Activated T-cell treated with anti-CD3 and anti-CD28 coated beads for 1 hour (primary cell): ENCODE measurements around the gene CACNA1I.
"Not testable (repeated sequence)": the region's sequence is repeated elsewhere in the genome, so short reads cannot be mapped to it uniquely, and the experiment has no call there.

ENCODE experiments used
- DNase-seq: peaks from one replicate; pipeline ENCODE4 v3.0.0-alpha.2; 2020; ENCODE audit warnings: low read depth

The CACNA1I gene

DNA sequence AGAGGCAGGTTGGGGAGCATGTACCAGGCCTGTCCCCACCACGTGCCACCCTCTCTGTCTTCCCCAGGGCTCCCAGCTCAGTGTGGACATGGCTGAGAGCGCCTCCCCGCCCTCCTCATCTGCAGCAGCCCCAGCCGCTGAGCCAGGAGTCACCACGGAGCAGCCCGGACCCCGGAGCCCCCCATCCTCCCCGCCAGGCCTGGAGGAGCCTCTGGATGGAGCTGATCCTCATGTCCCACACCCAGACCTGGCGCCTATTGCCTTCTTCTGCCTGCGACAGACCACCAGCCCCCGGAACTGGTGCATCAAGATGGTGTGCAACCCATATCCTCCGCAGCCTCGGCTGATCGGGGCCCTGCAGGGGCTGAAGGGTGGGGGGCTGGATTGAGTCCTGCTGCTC lies at the start of gene CACNA1I:
Gene CACNA1I (plus strand): TSS at position 89 of the 400 bp plus-strand sequence. CDS start 0 bp downstream, at position 89.
- no peak for DNase-seq

DNA sequence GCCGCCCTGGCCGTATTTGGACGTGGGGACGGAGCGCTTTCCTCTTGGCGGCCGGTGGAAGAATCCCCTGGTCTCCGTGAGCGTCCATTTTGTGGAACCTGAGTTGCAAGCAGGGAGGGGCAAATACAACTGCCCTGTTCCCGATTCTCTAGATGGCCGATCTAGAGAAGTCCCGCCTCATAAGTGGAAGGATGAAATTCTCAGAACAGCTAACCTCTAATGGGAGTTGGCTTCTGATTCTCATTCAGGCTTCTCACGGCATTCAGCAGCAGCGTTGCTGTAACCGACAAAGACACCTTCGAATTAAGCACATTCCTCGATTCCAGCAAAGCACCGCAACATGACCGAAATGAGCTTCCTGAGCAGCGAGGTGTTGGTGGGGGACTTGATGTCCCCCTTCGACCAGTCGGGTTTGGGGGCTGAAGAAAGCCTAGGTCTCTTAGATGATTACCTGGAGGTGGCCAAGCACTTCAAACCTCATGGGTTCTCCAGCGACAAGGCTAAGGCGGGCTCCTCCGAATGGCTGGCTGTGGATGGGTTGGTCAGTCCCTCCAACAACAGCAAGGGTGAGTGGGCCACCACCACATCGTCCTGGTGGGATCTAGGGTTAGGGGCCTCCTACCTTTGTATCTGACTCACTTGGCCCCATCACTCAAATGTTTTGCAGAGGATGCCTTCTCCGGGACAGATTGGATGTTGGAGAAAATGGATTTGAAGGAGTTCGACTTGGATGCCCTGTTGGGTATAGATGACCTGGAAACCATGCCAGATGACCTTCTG lies 49.3 kb upstream of the CACNA1I start:
- not testable (repeated sequence) for DNase-seq

DNA sequence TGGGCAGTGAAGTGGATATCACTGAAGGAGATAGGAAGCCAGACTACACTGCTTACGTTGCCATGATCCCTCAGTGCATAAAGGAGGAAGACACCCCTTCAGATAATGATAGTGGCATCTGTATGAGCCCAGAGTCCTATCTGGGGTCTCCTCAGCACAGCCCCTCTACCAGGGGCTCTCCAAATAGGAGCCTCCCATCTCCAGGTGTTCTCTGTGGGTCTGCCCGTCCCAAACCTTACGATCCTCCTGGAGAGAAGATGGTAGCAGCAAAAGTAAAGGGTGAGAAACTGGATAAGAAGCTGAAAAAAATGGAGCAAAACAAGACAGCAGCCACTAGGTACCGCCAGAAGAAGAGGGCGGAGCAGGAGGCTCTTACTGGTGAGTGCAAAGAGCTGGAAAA lies 48.5 kb upstream of the CACNA1I start:
- DNase-seq = not testable (repeated sequence)

DNA sequence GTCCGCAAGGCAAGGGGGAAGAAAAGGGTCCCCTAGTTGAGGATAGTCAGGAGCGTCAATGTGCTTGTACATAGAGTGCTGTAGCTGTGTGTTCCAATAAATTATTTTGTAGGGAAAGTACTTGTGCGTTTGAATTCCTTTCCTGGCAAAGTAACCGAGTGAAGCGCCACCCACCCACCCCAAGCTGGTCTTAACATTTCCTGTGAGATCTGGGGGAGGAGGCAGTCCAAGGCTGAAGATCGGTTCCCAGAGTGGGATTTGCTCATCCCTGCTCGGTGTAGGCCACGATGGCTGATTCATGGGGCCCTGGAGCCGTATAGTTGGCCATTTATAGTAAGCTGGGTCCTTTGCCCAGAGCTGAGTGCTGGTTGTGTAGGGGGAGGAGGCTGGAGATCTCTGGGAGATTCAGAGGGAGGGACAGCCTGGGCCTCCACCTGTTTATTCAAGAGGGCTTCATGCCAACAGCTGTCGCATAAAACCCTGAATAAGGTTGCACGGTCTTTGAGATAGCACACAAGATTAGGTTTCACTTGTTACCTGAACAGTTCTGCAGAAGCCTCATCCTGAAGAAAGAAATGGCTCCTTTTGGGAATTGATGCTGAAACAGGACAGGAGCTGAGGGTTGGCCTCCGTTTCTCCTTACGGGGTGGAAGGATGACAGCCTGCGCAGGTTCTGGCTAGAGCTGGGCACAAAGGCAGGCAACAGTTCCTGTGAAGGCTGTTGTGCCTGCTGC lies 47.8 kb upstream of the CACNA1I start:
- DNase-seq = no peak

DNA sequence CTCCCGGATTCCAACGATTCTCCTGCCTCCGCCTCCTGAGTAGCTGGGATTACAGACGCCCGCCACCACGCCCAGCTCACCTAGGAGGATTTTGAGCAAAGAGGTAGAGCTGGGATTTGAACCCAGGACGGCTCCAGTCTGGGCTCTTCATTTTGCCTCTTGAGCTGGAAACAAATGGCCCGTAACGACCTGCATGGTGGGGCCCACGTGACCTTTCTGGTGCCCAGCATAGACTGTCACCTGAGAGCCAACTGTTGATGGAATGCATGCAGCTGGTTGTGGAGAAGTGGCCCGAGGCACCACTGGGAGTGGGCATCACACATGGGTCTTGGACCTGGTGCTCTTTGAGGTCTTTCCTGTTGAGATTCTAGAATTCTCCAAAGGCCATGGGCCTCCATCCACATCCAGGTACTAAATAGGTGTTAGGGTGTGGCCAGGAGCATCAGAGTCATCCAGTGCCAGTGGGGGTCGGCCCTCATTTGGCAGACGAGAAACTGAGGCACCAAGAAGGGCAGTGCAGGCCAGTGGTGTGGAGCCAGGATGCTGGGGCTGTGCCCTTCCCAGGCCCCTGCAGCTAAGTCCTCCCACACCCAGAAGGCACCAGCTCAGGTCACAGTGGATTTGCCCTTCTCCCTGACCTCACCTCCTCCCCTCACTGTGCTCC lies 46.3 kb upstream of the CACNA1I start:
- DNase-seq = no peak

DNA sequence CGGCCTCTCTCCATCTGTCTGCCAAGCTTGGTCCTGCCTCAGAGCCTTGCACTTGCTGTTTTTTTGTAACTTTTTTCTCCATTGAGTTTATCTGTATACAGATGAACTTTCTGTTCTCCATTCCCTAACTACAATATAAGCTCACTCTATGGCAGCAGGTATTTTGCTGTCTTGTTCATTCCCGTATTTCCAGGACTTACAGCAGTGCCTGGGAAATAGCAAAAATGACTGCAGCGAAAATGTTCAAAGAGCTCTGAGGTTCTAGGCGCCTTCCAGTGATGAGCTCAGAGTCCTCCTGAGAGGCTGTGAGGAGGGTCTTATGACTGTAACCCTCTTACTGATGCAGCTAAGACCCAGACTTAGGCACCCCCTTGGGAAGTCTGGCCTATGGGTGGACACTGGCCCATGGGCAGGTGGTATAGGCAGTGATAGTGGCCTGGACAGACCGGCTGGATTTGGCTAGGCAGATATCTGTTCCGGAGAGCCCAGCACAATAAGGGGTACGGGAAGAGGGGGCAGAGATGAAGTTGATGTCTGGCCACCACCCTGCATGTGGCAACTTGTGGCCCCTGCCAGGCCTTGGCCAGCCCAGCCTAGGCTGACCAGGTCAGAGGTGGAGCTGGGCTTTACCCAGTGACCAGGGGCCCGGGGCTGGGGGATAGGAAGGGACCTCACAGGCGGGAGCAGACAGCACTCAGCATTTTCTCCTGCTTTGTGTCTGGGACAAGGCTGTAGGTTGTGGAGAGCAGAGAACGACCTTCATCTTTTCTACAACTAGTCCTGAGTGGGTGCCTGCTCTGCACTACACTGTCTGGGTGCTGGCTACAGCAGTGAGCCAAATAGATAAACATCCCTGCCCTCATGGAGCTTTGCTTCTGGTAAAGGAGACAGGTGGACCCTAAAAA lies 45.5 kb upstream of the CACNA1I start:
- DNase-seq = no peak

DNA sequence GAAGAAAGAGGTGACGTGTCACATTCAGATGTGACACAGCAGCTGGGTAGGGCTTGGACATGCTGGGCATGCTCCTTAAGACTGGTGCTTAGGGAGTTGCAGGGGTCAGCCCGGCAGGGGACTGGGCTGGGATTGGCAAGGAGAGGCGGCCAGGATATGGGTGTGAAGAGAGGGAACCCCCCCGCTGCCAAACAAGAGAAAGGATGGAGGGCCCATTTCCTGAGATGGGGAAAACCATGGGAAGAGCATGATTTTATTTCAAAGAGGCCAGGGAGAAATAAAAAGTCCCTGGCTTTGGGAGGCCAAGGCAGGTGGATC lies 44.9 kb upstream of the CACNA1I start:
- no peak for DNase-seq

DNA sequence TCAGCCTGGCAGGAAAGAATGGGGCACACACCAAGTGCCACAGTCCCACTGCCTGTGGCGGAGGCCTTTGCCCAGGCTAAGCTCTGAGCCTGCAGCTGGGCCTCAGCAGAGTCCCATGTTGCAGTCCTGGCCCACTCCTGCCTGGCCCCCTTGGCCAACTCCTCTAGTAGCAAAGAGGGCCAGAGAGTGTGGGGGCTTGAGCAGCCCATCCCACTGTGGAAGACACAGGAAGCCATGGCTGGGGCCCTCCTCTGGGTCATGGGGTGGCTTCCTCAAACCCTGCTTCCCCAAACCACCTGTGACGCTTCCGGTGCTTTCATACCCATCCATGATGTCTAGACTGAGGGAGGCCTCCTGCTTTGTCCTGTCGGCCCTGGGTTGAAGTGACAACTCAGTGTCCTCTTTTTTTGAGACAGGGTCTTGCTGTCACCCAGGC lies 43.8 kb upstream of the CACNA1I start:
- DNase-seq = no peak

DNA sequence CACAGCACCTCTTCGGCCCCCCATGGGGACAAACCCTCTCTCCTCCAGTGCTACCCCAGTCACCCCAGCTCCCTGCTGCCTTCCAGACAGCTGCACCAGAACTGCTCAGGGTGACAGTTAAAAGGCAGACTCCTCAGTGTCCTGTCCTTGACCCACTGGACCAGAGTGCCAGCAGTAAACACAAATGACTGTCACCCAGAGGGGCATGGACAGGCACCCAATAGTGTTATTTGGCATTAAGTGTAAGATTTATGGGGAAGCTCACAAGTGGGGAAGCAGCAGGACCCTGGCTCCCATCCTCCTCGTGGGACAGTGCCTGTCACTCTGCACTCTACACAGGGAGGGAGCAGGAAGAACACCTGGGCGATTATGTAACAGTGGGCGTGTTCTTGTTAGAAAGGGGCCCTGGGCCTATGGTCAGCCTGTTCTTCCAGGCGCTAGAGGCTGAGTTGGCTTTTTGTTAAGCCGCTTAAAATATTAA lies 43.0 kb upstream of the CACNA1I start:
- no peak for DNase-seq

DNA sequence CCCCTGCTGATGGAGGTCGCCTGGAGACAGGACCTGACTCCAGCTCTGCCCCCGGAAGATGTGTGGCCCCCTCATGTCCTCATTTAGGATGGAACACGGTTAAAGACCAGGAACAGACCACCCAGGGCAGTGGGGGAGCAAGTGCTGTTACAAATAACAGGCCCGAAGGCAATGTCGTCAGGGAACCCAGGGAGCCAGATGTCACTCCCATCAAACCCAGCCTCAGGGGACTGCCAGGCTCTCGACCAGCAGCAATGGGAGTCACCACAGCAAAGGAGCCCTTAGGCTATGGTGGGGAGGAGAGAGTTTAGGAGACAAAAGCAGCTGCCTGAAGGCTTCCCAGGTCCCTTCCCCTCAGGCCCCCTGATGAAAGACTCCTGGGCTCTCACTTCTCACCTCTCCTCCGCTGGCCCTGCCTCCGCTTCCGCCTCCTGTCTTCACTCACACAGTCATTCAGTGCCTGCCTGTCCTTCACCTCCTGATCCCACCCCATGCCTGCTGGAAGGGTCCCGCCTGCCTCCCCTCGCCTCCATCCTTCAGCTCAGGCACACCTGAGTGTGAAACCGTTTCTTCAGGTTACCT lies 42.4 kb upstream of the CACNA1I start:
- DNase-seq = no peak

DNA sequence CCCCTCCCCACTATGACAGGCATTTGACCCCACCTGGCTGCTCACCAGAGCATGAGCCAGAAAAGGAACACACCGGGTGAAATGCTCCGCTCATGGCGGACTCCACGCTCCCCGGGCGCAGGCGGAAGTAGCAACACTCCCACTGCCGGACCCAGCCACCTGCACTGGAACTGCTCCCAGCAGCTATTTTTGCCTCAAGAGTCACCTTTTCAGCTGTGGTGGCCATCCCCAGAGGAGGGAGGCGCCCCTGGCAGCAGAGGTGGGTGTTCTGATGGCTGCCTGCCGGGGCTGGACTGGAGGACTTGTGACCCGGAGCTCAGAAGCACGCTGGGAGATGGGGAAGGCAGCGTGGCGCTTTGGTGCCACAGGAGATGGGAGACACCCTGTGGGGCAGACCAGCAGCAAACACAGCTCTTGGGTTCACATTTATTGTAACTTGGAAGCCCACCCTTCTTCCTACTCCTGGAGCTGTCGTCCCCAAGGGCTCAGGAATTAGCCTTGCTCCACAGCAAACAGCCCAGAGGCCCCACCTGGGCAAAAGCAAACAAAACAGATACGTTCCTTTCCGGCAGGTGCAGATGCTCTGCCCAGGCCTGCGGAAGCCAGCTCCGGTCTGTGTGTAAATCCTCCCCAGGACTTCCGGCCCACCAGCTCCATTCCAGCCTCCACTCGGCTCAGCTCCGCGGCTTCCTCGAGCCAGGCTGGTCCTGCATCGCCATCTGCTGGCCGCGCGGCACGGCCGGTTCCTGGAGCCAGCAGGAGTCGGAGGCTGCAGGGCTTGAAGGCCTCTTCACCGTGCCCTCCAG lies 41.7 kb upstream of the CACNA1I start:
- DNase-seq = peak; percentile 84

DNA sequence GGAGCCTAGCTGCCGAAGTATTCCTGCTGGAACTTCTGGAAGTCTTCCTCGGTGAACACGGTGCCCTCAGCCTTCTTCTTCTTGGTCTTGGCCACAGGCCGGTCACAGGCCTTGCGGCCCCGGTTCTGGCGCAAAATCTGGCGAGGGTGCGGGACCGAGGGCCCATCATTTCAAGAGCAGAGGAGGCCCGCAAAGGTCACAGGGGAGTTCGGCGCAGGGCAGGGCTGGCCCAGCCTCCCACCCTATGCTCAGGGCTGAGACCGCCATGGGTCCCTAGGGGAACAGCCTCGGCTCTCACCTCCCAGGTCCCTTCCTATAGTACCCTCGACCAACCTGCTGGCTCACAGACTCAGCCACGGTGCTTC lies 41.1 kb upstream of the CACNA1I start:
- DNase-seq = no peak

DNA sequence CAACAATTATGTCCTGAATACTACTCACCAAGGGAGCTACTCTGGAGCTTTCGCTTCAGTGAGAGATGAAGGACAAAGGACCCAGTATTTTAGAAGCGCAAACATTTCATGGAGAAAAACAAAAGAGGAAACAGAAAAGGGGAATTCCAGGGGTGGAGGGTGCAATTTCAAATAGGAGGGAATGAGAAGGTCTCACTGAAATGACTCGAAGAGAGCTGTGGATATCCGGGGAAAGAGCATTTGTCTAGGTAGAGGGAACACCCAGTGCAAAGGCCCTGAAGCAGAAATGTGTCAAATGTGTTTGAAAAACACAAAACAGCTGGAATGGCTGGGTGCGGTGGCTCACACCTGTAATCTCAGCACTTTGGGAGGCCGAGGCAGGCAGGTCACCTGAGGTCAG lies 40.4 kb upstream of the CACNA1I start:
- DNase-seq = no peak

DNA sequence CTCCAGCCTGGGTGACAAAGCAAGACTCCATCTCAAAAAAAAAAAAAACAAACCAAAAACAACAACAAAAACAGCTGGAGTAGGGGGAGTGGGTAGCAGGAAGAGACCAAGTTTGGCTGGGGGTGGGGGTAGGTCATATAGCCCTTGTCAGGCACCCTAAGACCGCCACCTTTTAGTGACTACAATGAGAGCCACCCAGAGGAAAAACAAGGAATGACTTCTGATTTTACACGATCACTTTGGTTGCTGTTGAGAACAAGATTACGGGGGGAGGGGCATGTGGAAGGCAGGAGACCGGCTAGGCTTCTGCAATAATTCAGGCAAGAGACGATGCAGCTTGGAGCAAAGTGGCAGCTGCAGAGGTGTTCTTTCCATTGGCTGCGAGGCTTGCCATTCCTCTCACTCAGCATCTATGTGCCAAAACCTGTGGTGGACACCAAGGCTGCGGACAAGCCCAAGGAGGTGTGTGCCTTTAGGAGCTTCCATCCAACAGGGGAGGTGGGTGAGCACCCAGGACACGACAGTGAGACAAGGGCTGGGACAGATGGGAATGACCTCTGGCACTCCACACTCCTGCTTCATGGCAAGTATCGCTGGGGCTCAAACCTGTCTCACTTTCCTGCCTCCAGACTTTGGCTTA lies 39.7 kb upstream of the CACNA1I start:
- DNase-seq = no peak

DNA sequence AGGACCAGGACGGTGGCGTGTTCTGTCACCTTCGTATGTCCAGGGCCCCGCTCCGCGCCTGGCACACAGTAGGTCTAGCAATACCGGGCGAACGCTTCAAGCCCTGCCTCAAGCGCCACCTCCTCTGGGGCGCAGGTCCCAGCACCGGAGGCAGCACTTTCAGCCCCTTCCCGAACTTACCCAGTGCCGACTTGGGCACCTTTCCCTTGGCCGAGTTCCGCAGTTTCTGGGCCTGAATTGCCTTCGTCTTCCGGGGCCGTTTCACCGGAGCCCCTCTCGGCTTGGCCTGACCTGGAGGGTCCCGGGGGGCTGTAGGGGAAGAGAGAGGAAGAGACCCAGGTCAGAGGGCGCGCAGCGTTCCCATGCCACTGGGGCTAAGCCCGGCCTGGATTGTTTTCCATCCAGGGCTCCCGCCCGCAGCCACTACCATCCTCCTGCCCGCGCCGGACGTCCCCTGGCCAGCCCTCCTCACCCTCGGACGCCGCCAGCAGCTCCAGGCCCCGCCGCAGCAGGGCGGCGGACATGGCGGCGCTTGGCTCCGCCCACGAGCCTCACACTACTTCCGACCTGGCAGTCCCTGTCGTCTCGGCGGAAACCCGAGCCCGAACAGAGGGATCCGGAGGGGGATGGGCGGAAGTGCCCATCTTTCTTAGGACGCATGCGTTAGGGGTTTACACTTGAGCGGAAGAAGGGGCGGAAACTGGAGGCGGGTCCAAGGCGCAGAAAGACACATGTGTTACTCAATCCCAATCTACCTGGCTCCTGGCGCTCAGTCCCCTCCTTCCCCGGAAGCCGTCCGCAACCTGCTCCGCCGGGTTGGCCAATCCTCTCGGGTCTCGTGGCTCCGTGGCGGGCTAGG lies 38.1 kb upstream of the CACNA1I start, which contains the start of gene RPS19BP1:
Gene RPS19BP1 (minus strand): TSS at position 534 of the 859 bp plus-strand sequence. CDS start 10 bp downstream, at position 524.
- DNase-seq = peak; percentile 98

DNA sequence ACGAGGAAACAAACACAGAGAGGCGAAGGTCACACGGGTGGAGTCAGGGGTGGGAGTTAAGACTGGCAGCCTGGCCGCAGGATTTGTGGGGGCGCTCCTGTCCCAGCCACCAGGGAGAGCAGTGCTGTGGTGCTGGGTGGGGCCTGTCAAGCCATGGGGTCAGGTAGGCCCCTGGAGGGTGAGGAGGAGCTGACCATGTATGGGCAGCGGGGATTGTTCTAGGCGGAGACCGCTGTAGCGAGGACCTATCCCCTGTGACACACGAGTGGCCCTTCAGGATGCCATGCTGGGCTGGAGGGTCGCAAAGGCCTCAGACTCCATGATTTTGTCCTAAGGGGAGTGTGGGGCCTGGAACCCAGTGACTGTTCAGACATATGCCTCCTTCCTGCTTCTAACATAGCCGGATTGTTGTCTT lies 36.5 kb upstream of the CACNA1I start:
- DNase-seq = no peak

DNA sequence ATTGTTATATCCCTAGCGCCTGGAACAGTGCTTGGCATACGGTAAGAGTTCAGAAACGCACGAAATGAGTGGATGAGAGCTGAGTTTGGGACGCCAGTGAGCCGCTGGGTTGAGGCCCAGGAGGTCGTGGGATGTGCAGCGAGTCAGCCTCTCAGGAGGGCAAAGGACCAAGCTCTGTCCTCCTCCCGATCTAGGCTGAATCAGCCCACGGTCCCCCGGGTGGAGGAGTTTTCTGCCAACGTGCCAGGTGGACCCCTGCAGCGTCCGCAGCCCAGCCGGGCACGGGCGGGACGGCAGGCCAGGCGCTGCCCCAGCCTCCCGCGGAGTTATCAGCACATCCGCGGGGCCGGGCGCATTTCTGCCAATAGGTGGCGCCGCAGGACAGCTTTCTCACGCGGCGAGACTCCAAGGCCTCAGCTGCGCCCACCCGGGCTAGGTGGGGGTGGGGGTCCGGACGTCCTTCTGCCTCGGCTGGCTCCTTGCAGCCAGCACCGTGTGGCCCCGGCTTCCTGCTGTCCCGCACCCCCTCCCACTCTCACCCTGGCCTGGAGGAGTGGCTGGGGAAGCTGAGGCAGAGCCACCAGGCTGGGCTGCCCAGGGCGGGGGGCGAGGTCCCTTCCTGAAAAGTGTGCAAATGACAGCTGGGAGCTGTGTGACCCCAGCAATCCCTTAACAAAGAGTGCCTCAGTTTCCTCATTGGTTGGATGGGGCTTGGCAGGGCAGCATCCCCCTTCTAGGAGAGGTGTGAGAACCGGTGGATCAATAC lies 35.8 kb upstream of the CACNA1I start:
- DNase-seq = peak; percentile 80

DNA sequence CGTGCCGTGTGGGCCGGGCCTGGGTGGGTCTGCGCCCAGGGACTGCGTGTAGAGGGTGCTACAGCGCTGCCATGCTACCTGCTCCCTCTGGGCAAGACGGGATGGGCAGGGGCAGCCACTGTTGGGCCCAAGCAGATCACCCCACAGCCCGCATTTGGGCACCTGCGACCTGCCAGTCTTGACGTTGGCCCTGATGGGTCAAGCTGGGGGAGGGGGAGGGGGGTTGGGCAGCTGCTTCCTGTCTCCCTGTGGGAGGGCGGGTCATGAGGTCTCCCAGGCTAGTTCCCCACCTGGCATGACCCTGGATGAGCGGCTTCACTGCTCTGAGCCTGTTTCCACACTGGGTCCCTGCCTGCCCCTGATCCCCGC lies 35.2 kb upstream of the CACNA1I start:
- no peak for DNase-seq
